Measurements from ENCODE around the gene DPP4. TPM values are rescaled to one million over a fixed set of nuclear protein-coding genes. Genes with fewer than 3 reads are reported as not detected.

DPP4 gene
- total RNA-seq, 4 donors from 2014 or later: 1.6 to 6.7 (median 3.2) TPM

DNA sequence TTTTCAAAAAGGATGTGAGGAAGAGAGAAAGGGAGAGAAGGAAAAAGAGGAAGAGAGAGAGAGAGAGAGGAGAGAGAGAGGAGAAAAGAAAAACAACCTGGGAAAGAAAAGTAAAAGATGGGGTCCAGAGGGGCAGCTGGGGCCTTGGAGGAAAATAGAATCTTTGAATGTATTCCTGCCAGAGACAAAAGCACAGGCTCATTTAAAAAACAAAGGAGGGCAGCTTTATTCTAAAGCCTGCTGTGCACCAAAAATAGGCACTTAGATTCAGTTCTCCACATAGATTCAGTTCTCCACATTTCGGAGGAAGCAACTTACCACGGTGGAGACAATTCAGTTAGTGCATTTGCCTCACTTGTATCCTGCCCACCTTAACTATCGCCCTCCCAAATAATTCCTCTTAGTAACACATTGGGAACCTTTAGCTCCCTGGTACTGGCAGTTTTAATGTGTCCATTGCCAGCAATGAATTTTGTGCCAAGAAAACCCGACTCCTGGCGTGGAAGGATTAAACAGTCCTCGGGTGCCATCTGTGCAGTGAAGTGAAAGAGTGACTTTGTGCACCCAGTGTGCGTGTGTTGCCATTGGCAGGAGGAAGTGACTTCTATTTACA, 71.3 kb downstream of the DPP4 start:
- ATAC-seq: no peak
- TF ChIP-seq, protein P1, sequence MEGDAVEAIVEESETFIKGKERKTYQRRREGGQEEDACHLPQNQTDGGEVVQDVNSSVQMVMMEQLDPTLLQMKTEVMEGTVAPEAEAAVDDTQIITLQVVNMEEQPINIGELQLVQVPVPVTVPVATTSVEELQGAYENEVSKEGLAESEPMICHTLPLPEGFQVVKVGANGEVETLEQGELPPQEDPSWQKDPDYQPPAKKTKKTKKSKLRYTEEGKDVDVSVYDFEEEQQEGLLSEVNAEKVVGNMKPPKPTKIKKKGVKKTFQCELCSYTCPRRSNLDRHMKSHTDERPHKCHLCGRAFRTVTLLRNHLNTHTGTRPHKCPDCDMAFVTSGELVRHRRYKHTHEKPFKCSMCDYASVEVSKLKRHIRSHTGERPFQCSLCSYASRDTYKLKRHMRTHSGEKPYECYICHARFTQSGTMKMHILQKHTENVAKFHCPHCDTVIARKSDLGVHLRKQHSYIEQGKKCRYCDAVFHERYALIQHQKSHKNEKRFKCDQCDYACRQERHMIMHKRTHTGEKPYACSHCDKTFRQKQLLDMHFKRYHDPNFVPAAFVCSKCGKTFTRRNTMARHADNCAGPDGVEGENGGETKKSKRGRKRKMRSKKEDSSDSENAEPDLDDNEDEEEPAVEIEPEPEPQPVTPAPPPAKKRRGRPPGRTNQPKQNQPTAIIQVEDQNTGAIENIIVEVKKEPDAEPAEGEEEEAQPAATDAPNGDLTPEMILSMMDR (IDR thresholded peaks at IDR 0.05): no peak
- no peaks in the 10 kb centered on the region for H3K27me3 ChIP-seq
- no peak overlapping the region for H3K27ac ChIP-seq
- 66 to 69% methylated on average over 5 to 7 of the region's 7 CpGs for WGBS, 2 donors (ENCODE audit: low coverage in 1 of 2)
- no peaks in the 10 kb centered on the region for H3K9me3 ChIP-seq
- no peaks in the 10 kb centered on the region for H3K36me3 ChIP-seq
- no peaks in the 10 kb centered on the region for H3K4me1 ChIP-seq
- H3K4me3 ChIP-seq: no peak overlapping the region

DNA sequence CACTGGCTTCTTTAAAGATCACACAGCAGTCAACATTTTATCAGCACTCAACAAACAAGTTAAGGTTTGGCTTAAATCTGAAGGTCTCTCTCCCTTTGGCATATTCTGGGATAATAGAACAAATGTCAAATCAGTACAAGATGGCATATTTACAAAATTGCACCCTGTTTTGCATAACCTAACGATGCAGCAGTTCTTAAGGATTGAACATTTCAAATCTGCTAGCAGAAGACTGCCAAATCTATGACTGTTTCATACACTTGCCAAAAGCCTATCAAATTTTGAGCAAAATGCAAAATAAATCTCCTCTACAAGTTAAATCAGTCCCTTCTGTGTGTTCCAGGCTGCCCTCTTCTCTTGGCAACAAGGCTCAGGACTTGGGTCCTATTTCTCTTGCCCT, 73.6 kb downstream of the DPP4 start:
- no peak overlapping the region for H3K27ac ChIP-seq
- H3K36me3 ChIP-seq: no peaks in the 10 kb centered on the region
- TF ChIP-seq, protein P1 (IDR thresholded peaks at IDR 0.05): no peak
- no peak for TF ChIP-seq POLR2A (IDR thresholded peaks at IDR 0.05)
- TF ChIP-seq POLR2AphosphoS5 (IDR thresholded peaks at IDR 0.05): no peak
- TF ChIP-seq EP300 (IDR thresholded peaks at IDR 0.05): no peak
- H3K4me3 ChIP-seq: no peak overlapping the region
- no peak for ATAC-seq
- H3K27me3 ChIP-seq: no peaks in the 10 kb centered on the region
- no peaks in the 10 kb centered on the region for H3K4me1 ChIP-seq
- H3K9me3 ChIP-seq: no peaks in the 10 kb centered on the region
- 63 to 75% methylated on average over 1 of the region's 1 CpG for WGBS, 2 donors (ENCODE audit: low coverage in 1 of 2)

DNA sequence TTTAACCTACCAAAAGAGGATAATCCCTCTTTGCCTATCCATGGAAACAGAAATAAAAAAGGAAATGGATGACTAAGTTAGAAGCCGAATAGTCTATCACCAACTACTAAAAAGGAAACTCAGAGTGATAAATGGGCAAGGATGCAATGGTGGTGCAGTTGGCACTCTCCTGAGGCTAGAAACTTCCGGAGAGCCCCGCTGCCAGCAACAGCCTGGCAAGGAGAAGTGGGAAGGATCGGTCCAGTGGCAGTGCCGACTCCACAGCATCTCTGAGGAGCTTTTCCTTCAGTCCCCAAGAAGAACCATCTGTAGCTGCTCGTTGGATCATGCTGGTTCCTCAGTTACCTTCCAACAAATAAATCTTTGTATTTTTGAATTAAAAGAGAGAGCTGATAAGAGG, 74.7 kb downstream of the DPP4 start:
- Histone ChIP-seq H3K27me3 (no peaks in the 10 kb centered on the region), H3K36me3 (no peaks in the 10 kb centered on the region), H3K4me3 (no peak overlapping the region), H3K27ac (no peak overlapping the region), H3K4me1 (no peaks in the 10 kb centered on the region), H3K9me3 (no peaks in the 10 kb centered on the region)
- 43 to 60% methylated on average over 1 to 6 of the region's 6 CpGs for WGBS, 2 donors (ENCODE audit: low coverage in 1 of 2)
- TF ChIP-seq, protein P1 (IDR thresholded peaks at IDR 0.05): no peak
- TF ChIP-seq EP300 (IDR thresholded peaks at IDR 0.05) (no peak), POLR2AphosphoS5 (IDR thresholded peaks at IDR 0.05) (no peak)
- no peak for ATAC-seq

DNA sequence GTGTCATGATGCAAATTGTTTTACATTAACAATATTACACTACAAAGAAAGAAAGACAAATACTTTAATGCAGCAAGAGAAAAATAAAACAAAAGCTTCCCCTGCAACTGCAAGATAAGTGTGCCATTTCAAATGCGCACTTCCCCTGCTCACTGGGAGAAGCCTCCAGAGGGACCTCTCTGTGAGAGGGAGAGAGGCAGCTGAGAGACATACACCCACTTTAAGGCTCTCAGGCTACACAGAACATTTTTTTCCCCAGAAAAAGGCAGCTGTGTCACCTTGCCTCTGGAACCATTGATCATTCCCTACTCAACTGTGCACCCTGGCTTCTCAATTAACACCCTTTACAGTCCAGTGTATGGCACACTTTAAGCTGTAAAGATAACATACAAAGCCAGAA, 75.2 kb downstream of the DPP4 start:
- 69% methylated on average over 1 of the region's 1 CpG; no CpG with 5 or more reads in 1 of the 2 donors for WGBS, 2 donors (ENCODE audit: low coverage in 1 of 2)
- TF ChIP-seq, protein P1 (IDR thresholded peaks at IDR 0.05): no peak
- TF ChIP-seq POLR2A (IDR thresholded peaks at IDR 0.05) (no peak), EP300 (IDR thresholded peaks at IDR 0.05) (no peak), POLR2AphosphoS5 (IDR thresholded peaks at IDR 0.05) (no peak)
- Histone ChIP-seq H3K27ac (no peak overlapping the region), H3K9me3 (no peaks in the 10 kb centered on the region), H3K4me1 (no peaks in the 10 kb centered on the region), H3K4me3 (no peak overlapping the region), H3K36me3 (no peaks in the 10 kb centered on the region), H3K27me3 (no peaks in the 10 kb centered on the region)
- no peak for ATAC-seq

DNA sequence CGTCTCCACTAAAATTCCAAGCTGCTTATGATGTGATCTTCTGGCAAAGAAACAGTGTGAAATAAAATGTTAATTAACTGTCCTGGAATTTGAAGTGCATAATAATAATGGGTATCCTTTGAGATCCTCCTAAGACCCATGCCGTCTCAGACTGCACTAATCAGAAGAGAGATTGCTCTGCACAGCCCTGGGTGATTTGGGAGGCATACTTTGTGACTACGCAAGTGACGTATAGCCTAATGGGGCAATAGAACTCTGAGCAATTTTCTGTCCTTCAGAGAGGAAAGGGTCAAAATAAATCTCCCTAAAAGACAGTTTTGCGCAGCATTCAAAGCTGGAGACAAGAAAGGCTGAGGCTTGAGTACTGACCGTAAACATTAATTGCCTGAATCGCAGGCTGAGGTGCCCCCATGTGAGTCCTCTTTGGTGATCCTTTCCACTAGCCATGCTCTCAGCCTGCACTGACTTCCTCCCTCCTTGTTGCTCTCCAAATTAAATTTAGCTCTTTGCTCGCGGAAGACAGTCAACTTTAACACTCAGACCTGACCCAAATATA, 76.0 kb downstream of the DPP4 start:
- H3K9me3 ChIP-seq: no peaks in the 10 kb centered on the region
- TF ChIP-seq EP300 (IDR thresholded peaks at IDR 0.05): no peak
- TF ChIP-seq POLR2A (IDR thresholded peaks at IDR 0.05): no peak
- TF ChIP-seq, protein P1 (IDR thresholded peaks at IDR 0.05): no peak
- TF ChIP-seq POLR2AphosphoS5 (IDR thresholded peaks at IDR 0.05): no peak
- no peak overlapping the region for H3K27ac ChIP-seq
- no peak for ATAC-seq
- no peaks in the 10 kb centered on the region for H3K4me1 ChIP-seq
- no peaks in the 10 kb centered on the region for H3K36me3 ChIP-seq
- WGBS, 2 donors (ENCODE audit: low coverage in 1 of 2): 42 to 52% methylated on average over 4 to 9 of the region's 9 CpGs
- no peak overlapping the region for H3K4me3 ChIP-seq
- no peaks in the 10 kb centered on the region for H3K27me3 ChIP-seq
